ENCODE measurements around the gene CCDC88C. TPM values are rescaled to one million over a fixed set of nuclear protein-coding genes. Genes with fewer than 3 reads are reported as not detected.

CCDC88C gene
- total RNA-seq, 1 donor = 0.36 TPM

- Histone ChIP-seq H3K27me3 (ENCODE audit: insufficient read depth, low read length) (peaks cover 12% of the 10 kb centered on the region), H3K27ac (ENCODE audit: low read depth, low read length) (no peak overlapping the region), H2AFZ (ENCODE audit: low read length) (no peak overlapping the region), H3K4me1 (ENCODE audit: insufficient read depth, low read length) (no peaks in the 10 kb centered on the region), H3K4me3 (ENCODE audit: insufficient read depth, low read length) (no peak overlapping the region), H3K4me2 (ENCODE audit: insufficient read depth, low read length) (no peak overlapping the region), H4K20me1 (ENCODE audit: insufficient read depth, low read length) (no peaks in the 10 kb centered on the region), H3K79me2 (ENCODE audit: insufficient read depth, low read length) (no peaks in the 10 kb centered on the region), H3K9me3 (ENCODE audit: low read depth, low read length) (no peaks in the 10 kb centered on the region), H3K36me3 (ENCODE audit: insufficient read depth, low read length) (no peaks in the 10 kb centered on the region)
- no peak for TF ChIP-seq CTCF (IDR thresholded peaks at IDR 0.05; ENCODE audit: extremely low read depth, low read depth, low read length)
- no peak for DNase-seq (ENCODE audit: insufficient read length, low spot score, missing footprints)
These were observed 23.2 kb downstream of the CCDC88C start for GRCh38 chr14:91394105-91395081.

GRCh38 chr14:91392623-91393303, 24.9 kb downstream of the CCDC88C start:
- no peaks in the 10 kb centered on the region for H3K9me3 ChIP-seq (ENCODE audit: low read depth, low read length)
- no peak overlapping the region for H3K4me3 ChIP-seq (ENCODE audit: insufficient read depth, low read length)
- H3K27ac ChIP-seq (ENCODE audit: low read depth, low read length) = no peak overlapping the region
- H3K4me2 ChIP-seq (ENCODE audit: insufficient read depth, low read length) = no peak overlapping the region
- H2AFZ ChIP-seq (ENCODE audit: low read length) = no peak overlapping the region
- H3K27me3 ChIP-seq (ENCODE audit: insufficient read depth, low read length) = peaks cover 12% of the 10 kb centered on the region
- H3K79me2 ChIP-seq (ENCODE audit: insufficient read depth, low read length) = no peaks in the 10 kb centered on the region
- no peaks in the 10 kb centered on the region for H3K4me1 ChIP-seq (ENCODE audit: insufficient read depth, low read length)
- no peak for TF ChIP-seq CTCF (IDR thresholded peaks at IDR 0.05; ENCODE audit: extremely low read depth, low read depth, low read length)
- no peak for DNase-seq (ENCODE audit: insufficient read length, low spot score, missing footprints)
- no peaks in the 10 kb centered on the region for H4K20me1 ChIP-seq (ENCODE audit: insufficient read depth, low read length)
- no peaks in the 10 kb centered on the region for H3K36me3 ChIP-seq (ENCODE audit: insufficient read depth, low read length)

GRCh38 chr14:91390165-91390778, 27.3 kb downstream of the CCDC88C start:
- H3K4me2 ChIP-seq (ENCODE audit: insufficient read depth, low read length) = no peak overlapping the region
- no peak for DNase-seq (ENCODE audit: insufficient read length, low spot score, missing footprints)
- H3K4me1 ChIP-seq (ENCODE audit: insufficient read depth, low read length) = no peaks in the 10 kb centered on the region
- H3K79me2 ChIP-seq (ENCODE audit: insufficient read depth, low read length) = no peaks in the 10 kb centered on the region
- H3K9me3 ChIP-seq (ENCODE audit: low read depth, low read length) = no peaks in the 10 kb centered on the region
- H3K27ac ChIP-seq (ENCODE audit: low read depth, low read length) = no peak overlapping the region
- H3K27me3 ChIP-seq (ENCODE audit: insufficient read depth, low read length) = no peaks in the 10 kb centered on the region
- TF ChIP-seq CTCF (IDR thresholded peaks at IDR 0.05; ENCODE audit: extremely low read depth, low read depth, low read length) = no peak
- H4K20me1 ChIP-seq (ENCODE audit: insufficient read depth, low read length) = no peaks in the 10 kb centered on the region
- H3K36me3 ChIP-seq (ENCODE audit: insufficient read depth, low read length) = no peaks in the 10 kb centered on the region
- H2AFZ ChIP-seq (ENCODE audit: low read length) = no peak overlapping the region
- H3K4me3 ChIP-seq (ENCODE audit: insufficient read depth, low read length) = no peak overlapping the region

Measured in osteoblast (primary cell).